Skeletal muscle satellite cell (primary cell): ENCODE measurements around the gene KRT28.
A peak's percentile ranks its signal among the peaks of the same experiment; 100 is the strongest.

Experiments used
- H3K27me3 ChIP-seq: 2 replicates; pipeline ENCODE4 v1.7.0; 2013; ENCODE audit warnings: low read length; ENCODE audit not compliant: control insufficient read depth, insufficient read depth
- H3K36me3 ChIP-seq: 2 replicates; pipeline ENCODE4 v1.7.0; 2013; ENCODE audit warnings: mild to moderate bottlenecking, control low read depth, low read length; ENCODE audit not compliant: insufficient read depth
- H3K4me1 ChIP-seq: 2 replicates; pipeline ENCODE4 v1.7.0; 2013; ENCODE audit warnings: low read length; ENCODE audit not compliant: control insufficient read depth, insufficient read depth
- H3K4me2 ChIP-seq: 2 replicates; pipeline ENCODE4 v1.7.0; 2013; ENCODE audit warnings: mild to moderate bottlenecking, low read length
- H3K4me3 ChIP-seq: 2 replicates; pipeline ENCODE4 v1.7.0; 2013; ENCODE audit warnings: low read length
- H3K9ac ChIP-seq: 2 replicates; pipeline ENCODE4 v1.7.0; 2013; ENCODE audit warnings: mild to moderate bottlenecking, low read depth, low read length, moderate library complexity
- H3K9me3 ChIP-seq: replicated peaks from 2 replicates; pipeline ENCODE4 v1.7.0; 2013; ENCODE audit warnings: mild to moderate bottlenecking, control low read depth, low read length

The KRT28 gene

DNA sequence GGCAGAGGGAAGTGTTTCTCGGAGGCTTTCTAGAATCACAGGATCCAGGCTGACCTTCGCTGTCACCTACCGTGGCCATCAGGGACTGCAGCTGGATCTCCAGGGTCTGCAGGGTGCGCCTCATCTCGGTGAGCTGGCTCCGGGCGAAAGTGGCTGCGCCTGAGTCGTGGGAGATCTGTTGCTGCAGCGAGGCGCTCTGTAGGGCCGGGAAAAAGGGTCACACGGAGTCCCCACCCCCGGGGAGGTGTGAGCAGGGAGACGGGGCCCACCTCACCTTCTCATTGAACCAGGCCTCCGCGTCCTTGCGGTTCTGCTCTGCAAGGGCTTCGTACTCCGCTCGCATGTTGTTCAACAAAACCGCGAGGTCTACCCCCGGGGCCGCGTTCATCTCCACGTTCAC is 2.9 kb downstream of the KRT28 start:
- Histone ChIP-seq H3K4me3 (no peak overlapping the region), H3K9ac (no peak overlapping the region), H3K27me3 (peaks cover 89% of the 10 kb centered on the region)

DNA sequence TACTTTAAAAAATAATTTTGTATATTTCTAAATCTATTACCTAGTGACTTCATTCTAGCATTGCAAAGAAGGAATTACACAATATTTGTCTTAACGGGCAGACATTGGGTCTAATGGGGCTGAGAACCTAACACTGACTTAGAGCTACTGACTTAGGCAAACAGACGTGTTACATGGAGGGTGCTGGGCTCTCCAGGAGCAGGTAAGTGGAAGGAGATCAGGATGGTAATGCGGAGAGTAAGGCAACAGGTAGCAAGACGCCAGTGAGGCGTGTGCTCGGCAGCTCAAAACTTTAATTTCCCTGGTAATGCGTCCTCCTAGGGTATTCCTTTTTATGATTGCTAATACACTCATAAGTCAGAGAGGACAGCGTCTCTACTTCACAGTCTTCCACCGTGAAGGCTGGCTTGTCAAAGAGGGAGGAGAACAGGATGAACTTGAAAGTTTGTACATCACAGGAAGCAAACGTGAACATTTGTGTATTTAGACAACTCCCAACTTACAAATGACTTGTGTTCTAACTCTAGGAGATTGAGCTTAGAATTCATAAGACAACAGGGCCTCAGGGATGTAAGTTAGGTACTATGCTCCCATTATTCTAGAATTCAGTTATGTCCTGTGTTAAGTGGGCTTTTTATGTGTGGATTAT is 4.6 kb downstream of the KRT28 start:
- no peaks in the 10 kb centered on the region for H3K4me1 ChIP-seq
- H3K9me3 ChIP-seq = no peaks in the 10 kb centered on the region
- H3K4me3 ChIP-seq = no peak overlapping the region
- H3K27me3 ChIP-seq = peaks cover 72% of the 10 kb centered on the region
- no peaks in the 10 kb centered on the region for H3K36me3 ChIP-seq
- no peak overlapping the region for H3K9ac ChIP-seq
- no peak overlapping the region for H3K4me2 ChIP-seq

More for the DNA sequence above, 2.9 kb downstream of the KRT28 start:
- no peaks in the 10 kb centered on the region for H3K4me1 ChIP-seq
- H3K4me2 ChIP-seq = no peak overlapping the region
- no peaks in the 10 kb centered on the region for H3K36me3 ChIP-seq
- H3K9me3 ChIP-seq = no peaks in the 10 kb centered on the region

DNA sequence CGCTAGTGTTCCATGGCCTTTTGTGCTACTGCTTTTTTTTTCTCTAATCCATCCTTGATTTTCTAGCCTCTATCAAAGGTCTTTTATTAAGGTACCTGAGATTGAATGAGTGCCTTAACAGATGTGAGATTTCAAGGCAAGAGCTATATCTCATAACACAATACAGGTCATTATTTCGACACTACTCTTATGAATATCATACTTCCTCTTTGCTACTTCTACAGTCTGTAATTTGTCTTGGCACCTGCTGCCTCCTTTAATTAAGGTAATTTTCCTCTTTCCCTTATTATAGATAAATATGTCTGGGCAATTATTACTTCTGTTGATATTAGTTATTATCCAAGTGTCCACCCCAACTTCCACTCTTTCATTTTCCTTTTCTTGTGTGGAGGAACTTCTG is 5.3 kb downstream of the KRT28 start:
- H3K4me2 ChIP-seq = no peak overlapping the region
- H3K27me3 ChIP-seq = peaks cover 67% of the 10 kb centered on the region
- no peaks in the 10 kb centered on the region for H3K9me3 ChIP-seq
- H3K9ac ChIP-seq = no peak overlapping the region
- no peaks in the 10 kb centered on the region for H3K4me1 ChIP-seq
- no peak overlapping the region for H3K4me3 ChIP-seq
- no peaks in the 10 kb centered on the region for H3K36me3 ChIP-seq

DNA sequence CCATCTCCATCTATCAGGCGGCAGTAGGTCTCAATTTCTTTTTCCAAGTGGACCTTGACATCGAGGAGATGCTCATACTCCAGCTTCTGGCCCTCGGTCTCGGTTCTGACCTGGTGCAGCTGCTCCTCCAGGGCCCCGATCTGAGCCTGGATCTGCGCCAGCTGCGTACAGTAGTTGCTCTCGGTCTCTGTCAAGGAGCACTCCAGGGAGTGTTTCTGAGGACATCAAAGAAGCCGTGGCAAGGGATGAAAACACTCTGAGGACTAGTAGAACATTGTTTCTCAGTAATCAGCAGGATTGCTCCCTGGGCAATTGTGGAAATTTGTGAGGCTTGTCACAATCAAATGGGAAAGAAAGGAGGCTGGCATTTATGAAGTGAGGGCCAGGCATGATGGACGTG is 5.9 kb downstream of the KRT28 start:
- no peak overlapping the region for H3K4me2 ChIP-seq
- no peak overlapping the region for H3K4me3 ChIP-seq
- peaks cover 67% of the 10 kb centered on the region for H3K27me3 ChIP-seq
- no peaks in the 10 kb centered on the region for H3K9me3 ChIP-seq
- H3K4me1 ChIP-seq = no peaks in the 10 kb centered on the region
- no peak overlapping the region for H3K9ac ChIP-seq
- no peaks in the 10 kb centered on the region for H3K36me3 ChIP-seq

DNA sequence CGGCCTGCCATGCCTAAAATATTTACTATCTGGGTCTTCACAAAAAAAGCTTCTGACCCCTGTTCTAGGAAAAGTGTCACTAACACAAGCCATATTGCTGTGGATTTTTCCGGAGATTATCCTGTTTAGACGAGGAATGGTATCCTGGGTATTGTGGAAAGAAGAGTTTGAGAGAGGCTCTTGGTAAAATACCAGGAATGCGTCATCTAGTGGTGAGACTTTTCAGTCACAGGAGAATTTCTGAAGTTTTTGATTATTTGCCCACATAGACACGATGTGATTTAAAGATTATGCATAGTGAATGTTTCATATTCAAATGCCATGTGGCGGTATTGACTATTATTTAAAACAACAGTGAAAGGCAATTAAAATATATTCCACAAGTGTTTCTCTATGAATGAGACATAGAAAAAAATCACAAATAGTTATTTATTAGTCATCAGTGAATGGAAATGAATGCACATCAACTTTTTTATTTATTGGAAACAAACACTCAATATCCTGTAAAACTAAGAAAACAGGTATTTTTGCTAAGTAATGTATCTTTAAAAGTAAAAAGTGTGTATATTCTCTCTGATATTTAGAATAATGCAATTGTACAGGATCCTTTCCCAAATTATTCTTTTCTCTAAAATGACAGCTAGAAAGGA is 7.8 kb downstream of the KRT28 start:
- no peaks in the 10 kb centered on the region for H3K9me3 ChIP-seq
- H3K4me2 ChIP-seq = no peak overlapping the region
- no peak overlapping the region for H3K4me3 ChIP-seq
- H3K27me3 ChIP-seq = peaks cover 66% of the 10 kb centered on the region
- H3K4me1 ChIP-seq = no peaks in the 10 kb centered on the region
- no peaks in the 10 kb centered on the region for H3K36me3 ChIP-seq
- no peak overlapping the region for H3K9ac ChIP-seq

DNA sequence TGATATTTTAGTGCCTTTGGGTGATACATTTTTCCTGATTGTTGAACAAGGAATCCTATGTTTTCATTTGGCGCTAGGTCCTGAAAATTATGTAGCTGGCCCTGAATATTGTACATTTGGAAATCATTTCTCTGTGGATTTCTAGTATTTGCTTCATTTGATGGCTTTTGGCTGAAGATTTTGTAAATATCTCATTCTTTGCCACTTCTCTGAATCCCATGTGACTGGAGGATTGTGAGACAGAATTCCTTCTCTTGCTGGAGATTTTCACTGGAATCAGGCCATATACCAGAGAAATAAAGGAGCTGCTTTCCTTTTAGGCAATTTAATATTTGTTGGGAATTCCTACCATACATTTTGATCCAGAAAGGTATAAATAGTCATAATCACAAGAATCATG is 8.6 kb downstream of the KRT28 start:
- Histone ChIP-seq H3K4me2 (no peak overlapping the region), H3K9ac (no peak overlapping the region), H3K27me3 (peaks cover 58% of the 10 kb centered on the region)

DNA sequence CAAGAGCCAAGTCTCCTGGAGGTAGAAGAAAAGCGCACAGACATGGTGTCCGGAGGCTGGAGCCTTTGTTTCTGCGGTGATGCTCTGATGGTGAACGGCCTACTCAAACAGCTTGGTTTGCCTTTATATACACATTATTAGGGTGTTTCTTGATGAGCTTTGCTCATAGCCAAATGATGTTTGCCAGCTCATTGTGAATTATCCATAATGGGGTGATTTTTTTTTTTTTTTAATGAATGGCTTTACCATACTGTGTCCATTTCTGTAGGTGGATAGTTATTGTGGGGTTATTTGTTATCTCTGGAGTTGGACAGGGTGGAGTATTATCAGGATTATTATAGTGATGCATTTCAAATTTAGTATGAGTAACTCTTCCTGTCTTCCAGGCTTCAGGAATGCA is 17.3 kb downstream of the KRT28 start, which contains the start of gene KRT27:
KRT27 (minus strand) TSS at position 101 of the 400 bp plus-strand sequence; CDS start at position 44, 57 bp downstream.
- no peaks in the 10 kb centered on the region for H3K4me1 ChIP-seq
- no peaks in the 10 kb centered on the region for H3K36me3 ChIP-seq
- H3K9ac ChIP-seq = no peak within 1 kb of the TSS
- no peak within 1 kb of the TSS for H3K4me2 ChIP-seq
- no peaks in the 10 kb centered on the region for H3K9me3 ChIP-seq
- H3K4me3 ChIP-seq = no peak within 1 kb of the TSS
- peaks cover 59% of the 10 kb centered on the region for H3K27me3 ChIP-seq

More for the DNA sequence above, 8.6 kb downstream of the KRT28 start:
- no peaks in the 10 kb centered on the region for H3K36me3 ChIP-seq
- H3K4me3 ChIP-seq = no peak overlapping the region
- H3K9me3 ChIP-seq = no peaks in the 10 kb centered on the region
- H3K4me1 ChIP-seq = no peaks in the 10 kb centered on the region

DNA sequence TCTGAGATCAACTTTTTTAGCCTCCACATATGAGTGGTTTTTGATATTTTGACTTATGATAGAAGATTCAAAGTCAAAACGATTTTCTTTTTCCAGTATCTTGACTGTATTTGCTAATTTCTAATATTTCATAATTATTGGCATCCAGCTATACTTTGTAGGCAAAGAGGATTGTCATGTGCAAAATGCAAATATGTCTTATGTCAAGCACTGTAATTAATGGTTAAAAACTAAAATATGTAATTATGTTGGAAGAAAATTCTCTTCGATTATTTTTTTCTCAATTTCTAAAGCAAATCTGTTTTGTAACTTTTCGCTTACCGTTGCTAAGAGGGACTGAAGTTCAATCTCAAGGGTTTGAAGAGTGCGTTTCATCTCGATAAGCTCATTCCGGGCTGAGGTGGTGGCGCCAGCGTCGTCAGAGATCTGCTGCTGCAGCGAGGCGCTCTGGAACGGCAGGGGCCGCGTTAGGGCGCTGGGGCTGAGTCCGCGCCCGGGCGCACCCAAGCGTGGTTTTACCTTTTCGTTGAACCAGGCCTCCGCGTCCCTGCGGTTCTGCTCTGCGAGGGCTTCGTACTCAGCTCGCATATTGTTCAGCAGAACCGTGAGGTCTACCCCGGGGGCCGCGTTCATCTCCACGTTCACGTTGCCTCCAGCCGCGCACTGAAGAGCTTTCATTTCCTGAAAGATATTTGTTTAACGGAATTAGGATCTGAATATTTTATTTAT is 20.4 kb downstream of the KRT28 start:
- H3K9me3 ChIP-seq = no peaks in the 10 kb centered on the region

DNA sequence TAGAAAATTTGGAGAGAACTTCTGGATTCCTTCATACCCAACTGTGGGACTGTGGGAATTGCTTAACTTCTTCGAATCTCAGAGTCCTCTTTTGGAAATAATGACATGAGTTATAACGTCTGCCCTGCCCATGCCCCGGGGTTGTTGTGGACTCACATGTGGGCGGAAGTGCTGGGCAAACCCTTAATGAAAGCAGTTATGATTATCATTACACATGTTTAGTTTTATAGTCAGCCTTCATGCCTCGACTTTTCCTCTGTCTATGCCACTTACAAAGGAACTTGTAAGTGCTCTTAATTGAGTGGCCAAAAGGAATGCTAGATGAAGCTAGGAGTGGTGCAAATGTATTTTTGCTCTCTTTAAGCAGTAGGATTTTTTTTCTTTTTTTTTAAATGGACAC is 21.3 kb downstream of the KRT28 start:
- no peaks in the 10 kb centered on the region for H3K36me3 ChIP-seq
- no peaks in the 10 kb centered on the region for H3K4me1 ChIP-seq
- no peaks in the 10 kb centered on the region for H3K9me3 ChIP-seq
- H3K4me2 ChIP-seq = no peak overlapping the region
- no peak overlapping the region for H3K4me3 ChIP-seq
- peaks cover 74% of the 10 kb centered on the region for H3K27me3 ChIP-seq
- H3K9ac ChIP-seq = no peak overlapping the region

More for the DNA sequence above, 20.4 kb downstream of the KRT28 start:
- Histone ChIP-seq H3K4me3 (no peak overlapping the region), H3K4me2 (peak overlapping the region; percentile 33), H3K4me1 (no peaks in the 10 kb centered on the region), H3K9ac (no peak overlapping the region), H3K27me3 (peaks cover 66% of the 10 kb centered on the region), H3K36me3 (no peaks in the 10 kb centered on the region)

DNA sequence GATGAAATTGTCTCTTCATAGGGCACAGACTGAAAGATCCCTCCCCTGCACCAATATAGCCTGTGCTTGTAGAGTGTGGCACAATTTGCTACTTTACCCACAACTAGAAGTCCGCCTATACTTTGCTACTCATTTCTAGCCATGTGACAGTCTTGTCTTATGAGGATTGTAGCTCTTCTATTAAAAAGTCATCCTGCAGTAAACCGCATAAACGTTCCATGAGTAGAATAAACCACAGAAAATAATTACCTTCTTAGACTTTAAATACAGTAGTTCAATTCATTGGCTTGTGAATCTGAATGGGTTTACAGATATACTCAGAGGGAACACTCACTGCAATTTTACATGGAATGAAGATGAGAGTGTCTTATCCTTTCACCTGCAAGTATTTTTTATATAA is 21.8 kb downstream of the KRT28 start:
- H3K27me3 ChIP-seq = peaks cover 74% of the 10 kb centered on the region
- H3K4me1 ChIP-seq = no peaks in the 10 kb centered on the region
- H3K4me2 ChIP-seq = no peak overlapping the region
- H3K9ac ChIP-seq = no peak overlapping the region
- no peaks in the 10 kb centered on the region for H3K36me3 ChIP-seq
- no peaks in the 10 kb centered on the region for H3K9me3 ChIP-seq
- no peak overlapping the region for H3K4me3 ChIP-seq

DNA sequence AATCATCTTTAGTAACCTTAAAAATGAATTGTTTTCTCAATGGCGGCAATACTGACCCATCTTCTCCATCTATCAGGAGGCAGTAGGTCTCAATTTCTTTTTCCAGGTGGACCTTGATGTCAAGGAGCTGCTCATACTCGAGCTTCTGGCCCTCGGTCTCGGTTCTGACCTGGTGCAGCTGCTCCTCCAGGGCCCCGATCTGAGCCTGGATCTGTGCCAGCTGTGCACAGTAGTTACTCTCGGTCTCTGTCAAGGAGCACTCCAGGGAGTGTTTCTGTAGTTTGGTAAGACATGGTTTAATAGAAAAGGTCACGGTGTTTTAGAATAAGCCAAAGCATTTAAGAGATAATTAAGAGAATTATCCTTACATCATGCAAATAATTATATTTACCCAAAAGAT is 22.3 kb downstream of the KRT28 start:
- Histone ChIP-seq H3K4me1 (no peaks in the 10 kb centered on the region), H3K27me3 (peaks cover 74% of the 10 kb centered on the region)

More for the DNA sequence above, 22.3 kb downstream of the KRT28 start:
- H3K36me3 ChIP-seq = no peaks in the 10 kb centered on the region
- H3K9ac ChIP-seq = no peak overlapping the region
- H3K4me3 ChIP-seq = no peak overlapping the region
- no peak overlapping the region for H3K4me2 ChIP-seq
- no peaks in the 10 kb centered on the region for H3K9me3 ChIP-seq
